GM20000 (cell line): ENCODE measurements around the gene HTR2C.
"Not testable (repeated sequence)": the region's sequence is repeated elsewhere in the genome, so short reads cannot be mapped to it uniquely, and the experiment has no call there.

Source experiments
- DNase-seq: peaks from one replicate; pipeline ENCODE4 v3.0.0; 2012; ENCODE audit warnings: low spot score
- TF ChIP-seq, protein P1 (sequence below): IDR thresholded peaks from 2 replicates; pipeline ENCODE4 v1.5.1; 2012; ENCODE audit warnings: mild to moderate bottlenecking, control low read depth; ENCODE audit errors: extremely low read depth, missing control alignments

The HTR2C gene

DNA sequence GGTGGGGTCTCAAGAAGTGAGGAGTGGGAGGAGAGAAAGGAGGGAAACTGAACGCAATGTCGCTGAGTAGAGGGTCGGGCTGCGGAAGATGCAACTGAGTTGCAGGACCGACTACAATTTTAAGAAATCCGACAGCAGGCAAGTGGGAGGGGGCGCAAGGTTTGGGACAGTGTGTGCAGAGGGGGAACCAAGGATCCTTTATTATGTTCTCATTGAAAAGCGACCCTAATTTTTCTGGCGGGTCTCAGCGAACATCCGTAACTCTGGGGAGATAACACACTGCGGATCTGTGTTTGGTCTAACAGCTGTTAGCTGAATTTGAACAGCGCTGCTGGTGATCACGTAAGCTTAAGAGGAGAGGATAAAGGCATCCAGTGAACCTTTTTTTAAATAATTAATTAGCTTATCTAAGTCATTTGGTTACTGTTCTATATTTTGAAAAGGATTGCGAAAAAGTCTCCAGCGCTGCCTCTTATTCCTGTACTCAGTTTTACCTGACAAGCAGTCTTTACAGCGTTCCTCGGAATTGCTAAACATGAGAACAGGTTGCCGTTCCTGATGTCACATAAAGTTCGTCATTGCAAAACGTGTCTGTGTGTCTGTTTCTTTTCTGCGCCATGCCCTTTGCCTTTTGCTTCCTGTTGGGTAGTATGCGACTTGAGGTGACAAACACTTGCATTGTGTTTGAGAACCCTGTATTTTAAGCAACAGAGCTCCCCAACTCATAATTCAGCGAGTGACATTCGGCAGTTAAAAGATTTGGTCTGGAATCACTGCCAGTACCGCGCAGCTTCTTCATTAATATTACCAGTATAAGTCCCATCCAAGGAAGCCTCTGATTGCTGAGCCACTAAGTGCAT lies 1.3 kb downstream of the HTR2C start:
- DNase-seq = no peak
- TF ChIP-seq, protein P1, sequence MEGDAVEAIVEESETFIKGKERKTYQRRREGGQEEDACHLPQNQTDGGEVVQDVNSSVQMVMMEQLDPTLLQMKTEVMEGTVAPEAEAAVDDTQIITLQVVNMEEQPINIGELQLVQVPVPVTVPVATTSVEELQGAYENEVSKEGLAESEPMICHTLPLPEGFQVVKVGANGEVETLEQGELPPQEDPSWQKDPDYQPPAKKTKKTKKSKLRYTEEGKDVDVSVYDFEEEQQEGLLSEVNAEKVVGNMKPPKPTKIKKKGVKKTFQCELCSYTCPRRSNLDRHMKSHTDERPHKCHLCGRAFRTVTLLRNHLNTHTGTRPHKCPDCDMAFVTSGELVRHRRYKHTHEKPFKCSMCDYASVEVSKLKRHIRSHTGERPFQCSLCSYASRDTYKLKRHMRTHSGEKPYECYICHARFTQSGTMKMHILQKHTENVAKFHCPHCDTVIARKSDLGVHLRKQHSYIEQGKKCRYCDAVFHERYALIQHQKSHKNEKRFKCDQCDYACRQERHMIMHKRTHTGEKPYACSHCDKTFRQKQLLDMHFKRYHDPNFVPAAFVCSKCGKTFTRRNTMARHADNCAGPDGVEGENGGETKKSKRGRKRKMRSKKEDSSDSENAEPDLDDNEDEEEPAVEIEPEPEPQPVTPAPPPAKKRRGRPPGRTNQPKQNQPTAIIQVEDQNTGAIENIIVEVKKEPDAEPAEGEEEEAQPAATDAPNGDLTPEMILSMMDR = no peak

DNA sequence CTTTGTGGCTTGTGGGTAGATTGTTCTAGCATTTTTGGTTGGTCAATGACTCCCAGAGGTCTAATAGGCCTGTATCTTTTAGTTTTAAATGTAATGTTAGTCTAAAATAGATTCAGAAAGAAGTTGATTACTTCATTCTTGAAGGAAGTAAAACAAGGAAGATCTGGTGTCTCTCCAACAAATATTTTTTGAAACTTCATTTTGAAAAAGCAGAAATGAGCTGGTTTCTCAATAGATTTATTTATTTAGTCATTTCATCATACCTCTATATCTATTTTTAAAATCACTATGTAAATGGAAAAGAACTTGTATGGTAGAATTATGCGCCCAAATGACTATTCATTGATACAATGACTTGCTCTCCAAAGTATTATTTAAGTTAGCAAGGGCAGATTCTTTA lies 7.2 kb downstream of the HTR2C start:
- DNase-seq = no peak
- TF ChIP-seq, protein P1 = no peak

DNA sequence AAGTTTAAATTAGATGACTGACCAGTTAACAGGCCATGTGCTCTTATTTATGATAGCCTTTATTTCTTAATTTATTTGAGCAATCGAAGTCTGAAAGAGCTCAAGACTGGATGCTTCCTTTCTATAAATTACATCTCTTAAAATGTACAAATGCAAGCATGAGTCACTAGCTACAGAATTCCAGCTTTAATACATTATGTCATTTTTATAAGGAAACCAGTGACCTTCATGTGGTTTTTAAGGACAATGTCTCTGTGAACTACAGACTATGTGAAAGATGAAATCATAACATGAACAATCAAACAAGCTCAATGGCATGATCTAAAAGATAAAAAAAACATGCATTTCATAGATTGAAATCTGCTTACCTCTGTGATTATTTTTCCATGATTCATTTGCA lies 15.4 kb downstream of the HTR2C start:
- no peak for DNase-seq
- TF ChIP-seq, protein P1 = no peak

DNA sequence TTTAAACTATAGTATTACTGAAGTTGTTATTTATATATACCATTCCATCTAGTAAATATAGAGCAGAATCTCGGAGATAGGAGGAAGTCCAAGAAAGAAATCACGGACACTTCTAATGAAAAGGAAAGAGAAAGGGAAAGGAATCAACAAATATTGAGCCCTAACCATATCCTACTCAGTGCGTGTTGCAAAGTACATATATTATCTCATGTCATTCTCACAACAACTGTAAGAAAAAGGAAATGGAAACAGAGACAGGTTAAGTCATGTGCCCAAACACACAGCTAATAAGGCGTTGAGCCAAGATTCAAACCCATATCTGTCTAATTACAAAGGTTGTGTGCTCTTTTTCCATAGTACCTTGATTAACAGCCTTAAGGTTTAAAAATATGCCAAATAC lies 16.0 kb downstream of the HTR2C start:
- DNase-seq = no peak
- TF ChIP-seq, protein P1 = no peak

DNA sequence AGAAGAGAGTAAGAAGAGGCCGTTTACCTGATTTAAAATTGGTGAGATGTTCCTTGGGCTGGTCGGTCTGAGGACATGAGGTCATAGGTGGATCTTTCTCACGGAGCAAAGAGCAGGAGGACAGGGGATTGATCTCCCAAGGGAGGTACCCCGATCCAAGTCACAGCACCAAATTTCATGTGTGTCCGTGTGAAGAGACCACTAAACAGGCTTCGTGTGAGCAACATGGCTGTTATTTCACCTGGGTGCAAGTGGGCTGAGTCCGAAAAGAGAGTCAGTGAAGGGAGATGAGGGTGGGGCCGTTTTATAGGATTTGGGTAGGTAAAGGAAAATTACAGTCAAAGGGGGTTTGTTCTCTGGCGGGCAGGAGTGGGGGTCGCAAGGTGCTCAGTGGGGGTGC lies 22.7 kb downstream of the HTR2C start:
- DNase-seq = not testable (repeated sequence)

DNA sequence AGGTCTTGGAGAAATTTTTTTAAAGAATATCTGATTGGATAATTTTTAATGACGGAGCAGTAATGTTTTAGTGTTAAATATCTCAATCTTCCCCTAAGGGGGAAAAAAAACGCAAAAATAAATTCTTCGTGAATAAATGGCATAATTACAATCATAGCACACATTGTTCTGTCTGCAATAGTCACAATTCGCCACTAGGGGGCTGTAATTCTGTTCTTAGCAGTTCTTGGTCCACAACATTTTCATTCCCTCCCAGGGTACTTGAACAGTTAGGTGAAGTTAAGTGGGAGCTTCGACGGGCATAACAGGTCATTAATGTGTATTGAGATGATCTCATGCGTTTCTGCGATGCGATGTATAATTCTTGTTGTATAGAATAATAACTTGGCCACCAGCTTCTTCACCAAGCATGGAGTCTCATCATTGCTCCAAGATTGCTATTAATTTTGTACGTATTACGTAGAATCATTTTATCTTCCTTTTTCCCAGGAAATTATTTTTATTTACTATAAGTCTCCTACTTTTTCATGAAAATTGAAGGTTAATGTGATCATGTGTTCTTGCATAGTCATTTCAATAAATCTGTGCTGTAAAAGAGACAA lies 27.2 kb downstream of the HTR2C start:
- TF ChIP-seq, protein P1 = peak; percentile 31
- peak; percentile 6 for DNase-seq

DNA sequence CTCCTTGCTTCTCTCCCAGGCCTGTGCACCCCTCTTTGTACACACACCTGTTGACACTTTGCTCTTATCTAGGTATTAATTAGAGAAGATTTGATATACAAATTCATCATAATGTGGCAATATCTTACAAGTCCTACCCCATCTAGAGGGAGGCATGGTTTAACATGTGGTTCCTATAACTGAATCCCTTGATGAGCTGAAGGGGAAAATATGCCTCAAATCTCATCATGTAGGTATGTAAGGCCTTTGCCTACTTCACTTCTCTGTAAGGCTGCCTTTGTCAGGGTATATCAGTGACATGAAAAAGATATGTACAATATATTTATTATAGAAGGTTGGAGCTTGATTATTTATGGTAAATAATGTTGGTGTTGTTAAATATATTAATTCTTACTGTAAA lies 31.9 kb downstream of the HTR2C start:
- TF ChIP-seq, protein P1 = no peak
- no peak for DNase-seq
